K562 (cell line): ENCODE data around the gene HSD3B7. TPM values are rescaled to one million over a fixed set of nuclear protein-coding genes. Genes with fewer than 3 reads are reported as not detected.

Source experiments
- MAFG ChIP-seq: fragments of 450-650 bp; conservative IDR thresholded peaks from 2 replicates; pipeline ENCODE4 v1.6.1; 2016; ENCODE audit warnings: missing genetic modification characterization, missing compliant biosample characterization
- RBFOX2 ChIP-seq: fragments of 200-400 bp; formaldehyde crosslinking; IDR thresholded peaks from 2 replicates; pipeline ENCODE4 v1.6.1; 2017; ENCODE audit warnings: low read depth, mild to moderate bottlenecking, low read length, moderate library complexity
- SP2 ChIP-seq: IDR thresholded peaks from 2 replicates; pipeline ENCODE4 v1.6.1; 2011; ENCODE audit warnings: mild to moderate bottlenecking, low read depth, low read length, moderate library complexity; ENCODE audit not compliant: poor library complexity, severe bottlenecking; ENCODE audit errors: extremely low read depth
- SRSF3 ChIP-seq: fragments of 200-400 bp; formaldehyde crosslinking; IDR thresholded peaks from 2 replicates; pipeline ENCODE4 v1.6.1; 2016; ENCODE audit warnings: mild to moderate bottlenecking, low read length, moderate library complexity; ENCODE audit not compliant: insufficient read depth
- ZKSCAN3 ChIP-seq: fragments of 250-450 bp; sonication (Bioruptor Pico); IDR thresholded peaks from 2 replicates; pipeline ENCODE4 v1.4.0; 2020
- ZNF668 ChIP-seq: fragments of 250-450 bp; sonication (Bioruptor Pico); IDR thresholded peaks from 2 replicates; pipeline ENCODE4 v1.8.0; 2022; ENCODE audit warnings: mild to moderate bottlenecking, inconsistent platforms
- polyA plus RNA-seq, 8 experiments: library from polyadenylated mRNA; depleted of rRNA in 4 of 8; stranded (reverse) in 5 of 8; unstranded in 3 of 8; fragments of >200 nt; fragmentation: Nextera tagmentation in 2 of 8; fragmentation: Illumina TruSeq in 1 of 8; extraction: Ambion mirVana in 2 of 8; extraction: Trizol in 1 of 8; gene quantifications; 2 replicates each; pipeline versions ENCODE4 v1.2.1 to v1.2.3, GENCODE V29; 2011 to 2014; ENCODE audit warnings: inconsistent platforms in 1 of 8, missing spikeins in 1 of 8
- total RNA-seq, 7 experiments: library from RNA; depleted of rRNA in 6 of 7; stranded (reverse); fragments of >200 nt in 6 of 7; fragmentation: Illumina TruSeq in 2 of 7; extraction: Trizol in 2 of 7; gene quantifications; 2 replicates each; pipeline versions ENCODE4 v1.2.1 to v1.2.3, GENCODE V29; 2011 to 2021; ENCODE audit warnings: low replicate concordance in 1 of 7
- TF ChIP-seq, protein P1 (sequence below): fragments of 200-600 bp; sonication (generic); IDR thresholded peaks from one replicate; pipeline ENCODE4 v1.6.1; 2012; ENCODE audit warnings: mild to moderate bottlenecking, low read depth, low read length, inconsistent platforms
- TF ChIP-seq, protein P2 (sequence below): fragments of 250-450 bp; sonication (Bioruptor Pico); IDR thresholded peaks from 2 replicates; pipeline ENCODE4 v1.4.0; 2020
- TF ChIP-seq, protein P3 (sequence below): fragments of 250-450 bp; sonication (Bioruptor Pico); IDR thresholded peaks from 2 replicates; pipeline ENCODE4 v1.8.0; 2021; ENCODE audit warnings: borderline replicate concordance, mild to moderate bottlenecking, moderate library complexity; ENCODE audit not compliant: poor library complexity, severe bottlenecking

The HSD3B7 gene
- total and polyA plus RNA-seq, 9 of the 15 experiments (the other 6 are each of a cell fraction or from before 2014, with no cell fraction given), result 5.4 to 49.1 (median 23.0) TPM

GRCh38 chr16:30957456-30958174 lies 27.4 kb upstream of the HSD3B7 start, which contains the start of gene SETD1A (continued):
- TF ChIP-seq, protein P1, sequence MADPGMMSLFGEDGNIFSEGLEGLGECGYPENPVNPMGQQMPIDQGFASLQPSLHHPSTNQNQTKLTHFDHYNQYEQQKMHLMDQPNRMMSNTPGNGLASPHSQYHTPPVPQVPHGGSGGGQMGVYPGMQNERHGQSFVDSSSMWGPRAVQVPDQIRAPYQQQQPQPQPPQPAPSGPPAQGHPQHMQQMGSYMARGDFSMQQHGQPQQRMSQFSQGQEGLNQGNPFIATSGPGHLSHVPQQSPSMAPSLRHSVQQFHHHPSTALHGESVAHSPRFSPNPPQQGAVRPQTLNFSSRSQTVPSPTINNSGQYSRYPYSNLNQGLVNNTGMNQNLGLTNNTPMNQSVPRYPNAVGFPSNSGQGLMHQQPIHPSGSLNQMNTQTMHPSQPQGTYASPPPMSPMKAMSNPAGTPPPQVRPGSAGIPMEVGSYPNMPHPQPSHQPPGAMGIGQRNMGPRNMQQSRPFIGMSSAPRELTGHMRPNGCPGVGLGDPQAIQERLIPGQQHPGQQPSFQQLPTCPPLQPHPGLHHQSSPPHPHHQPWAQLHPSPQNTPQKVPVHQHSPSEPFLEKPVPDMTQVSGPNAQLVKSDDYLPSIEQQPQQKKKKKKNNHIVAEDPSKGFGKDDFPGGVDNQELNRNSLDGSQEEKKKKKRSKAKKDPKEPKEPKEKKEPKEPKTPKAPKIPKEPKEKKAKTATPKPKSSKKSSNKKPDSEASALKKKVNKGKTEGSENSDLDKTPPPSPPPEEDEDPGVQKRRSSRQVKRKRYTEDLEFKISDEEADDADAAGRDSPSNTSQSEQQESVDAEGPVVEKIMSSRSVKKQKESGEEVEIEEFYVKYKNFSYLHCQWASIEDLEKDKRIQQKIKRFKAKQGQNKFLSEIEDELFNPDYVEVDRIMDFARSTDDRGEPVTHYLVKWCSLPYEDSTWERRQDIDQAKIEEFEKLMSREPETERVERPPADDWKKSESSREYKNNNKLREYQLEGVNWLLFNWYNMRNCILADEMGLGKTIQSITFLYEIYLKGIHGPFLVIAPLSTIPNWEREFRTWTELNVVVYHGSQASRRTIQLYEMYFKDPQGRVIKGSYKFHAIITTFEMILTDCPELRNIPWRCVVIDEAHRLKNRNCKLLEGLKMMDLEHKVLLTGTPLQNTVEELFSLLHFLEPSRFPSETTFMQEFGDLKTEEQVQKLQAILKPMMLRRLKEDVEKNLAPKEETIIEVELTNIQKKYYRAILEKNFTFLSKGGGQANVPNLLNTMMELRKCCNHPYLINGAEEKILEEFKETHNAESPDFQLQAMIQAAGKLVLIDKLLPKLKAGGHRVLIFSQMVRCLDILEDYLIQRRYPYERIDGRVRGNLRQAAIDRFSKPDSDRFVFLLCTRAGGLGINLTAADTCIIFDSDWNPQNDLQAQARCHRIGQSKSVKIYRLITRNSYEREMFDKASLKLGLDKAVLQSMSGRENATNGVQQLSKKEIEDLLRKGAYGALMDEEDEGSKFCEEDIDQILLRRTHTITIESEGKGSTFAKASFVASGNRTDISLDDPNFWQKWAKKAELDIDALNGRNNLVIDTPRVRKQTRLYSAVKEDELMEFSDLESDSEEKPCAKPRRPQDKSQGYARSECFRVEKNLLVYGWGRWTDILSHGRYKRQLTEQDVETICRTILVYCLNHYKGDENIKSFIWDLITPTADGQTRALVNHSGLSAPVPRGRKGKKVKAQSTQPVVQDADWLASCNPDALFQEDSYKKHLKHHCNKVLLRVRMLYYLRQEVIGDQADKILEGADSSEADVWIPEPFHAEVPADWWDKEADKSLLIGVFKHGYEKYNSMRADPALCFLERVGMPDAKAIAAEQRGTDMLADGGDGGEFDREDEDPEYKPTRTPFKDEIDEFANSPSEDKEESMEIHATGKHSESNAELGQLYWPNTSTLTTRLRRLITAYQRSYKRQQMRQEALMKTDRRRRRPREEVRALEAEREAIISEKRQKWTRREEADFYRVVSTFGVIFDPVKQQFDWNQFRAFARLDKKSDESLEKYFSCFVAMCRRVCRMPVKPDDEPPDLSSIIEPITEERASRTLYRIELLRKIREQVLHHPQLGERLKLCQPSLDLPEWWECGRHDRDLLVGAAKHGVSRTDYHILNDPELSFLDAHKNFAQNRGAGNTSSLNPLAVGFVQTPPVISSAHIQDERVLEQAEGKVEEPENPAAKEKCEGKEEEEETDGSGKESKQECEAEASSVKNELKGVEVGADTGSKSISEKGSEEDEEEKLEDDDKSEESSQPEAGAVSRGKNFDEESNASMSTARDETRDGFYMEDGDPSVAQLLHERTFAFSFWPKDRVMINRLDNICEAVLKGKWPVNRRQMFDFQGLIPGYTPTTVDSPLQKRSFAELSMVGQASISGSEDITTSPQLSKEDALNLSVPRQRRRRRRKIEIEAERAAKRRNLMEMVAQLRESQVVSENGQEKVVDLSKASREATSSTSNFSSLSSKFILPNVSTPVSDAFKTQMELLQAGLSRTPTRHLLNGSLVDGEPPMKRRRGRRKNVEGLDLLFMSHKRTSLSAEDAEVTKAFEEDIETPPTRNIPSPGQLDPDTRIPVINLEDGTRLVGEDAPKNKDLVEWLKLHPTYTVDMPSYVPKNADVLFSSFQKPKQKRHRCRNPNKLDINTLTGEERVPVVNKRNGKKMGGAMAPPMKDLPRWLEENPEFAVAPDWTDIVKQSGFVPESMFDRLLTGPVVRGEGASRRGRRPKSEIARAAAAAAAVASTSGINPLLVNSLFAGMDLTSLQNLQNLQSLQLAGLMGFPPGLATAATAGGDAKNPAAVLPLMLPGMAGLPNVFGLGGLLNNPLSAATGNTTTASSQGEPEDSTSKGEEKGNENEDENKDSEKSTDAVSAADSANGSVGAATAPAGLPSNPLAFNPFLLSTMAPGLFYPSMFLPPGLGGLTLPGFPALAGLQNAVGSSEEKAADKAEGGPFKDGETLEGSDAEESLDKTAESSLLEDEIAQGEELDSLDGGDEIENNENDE, result no peak
- TF ChIP-seq RBFOX2 (peak; percentile 86), ZNF668 (CRISPR knock-in tag) (no peak), SP2 (no peak), SRSF3 (no peak), ZKSCAN3 (CRISPR knock-in tag) (no peak), MAFG (tag) (no peak)
- TF ChIP-seq, protein P2, sequence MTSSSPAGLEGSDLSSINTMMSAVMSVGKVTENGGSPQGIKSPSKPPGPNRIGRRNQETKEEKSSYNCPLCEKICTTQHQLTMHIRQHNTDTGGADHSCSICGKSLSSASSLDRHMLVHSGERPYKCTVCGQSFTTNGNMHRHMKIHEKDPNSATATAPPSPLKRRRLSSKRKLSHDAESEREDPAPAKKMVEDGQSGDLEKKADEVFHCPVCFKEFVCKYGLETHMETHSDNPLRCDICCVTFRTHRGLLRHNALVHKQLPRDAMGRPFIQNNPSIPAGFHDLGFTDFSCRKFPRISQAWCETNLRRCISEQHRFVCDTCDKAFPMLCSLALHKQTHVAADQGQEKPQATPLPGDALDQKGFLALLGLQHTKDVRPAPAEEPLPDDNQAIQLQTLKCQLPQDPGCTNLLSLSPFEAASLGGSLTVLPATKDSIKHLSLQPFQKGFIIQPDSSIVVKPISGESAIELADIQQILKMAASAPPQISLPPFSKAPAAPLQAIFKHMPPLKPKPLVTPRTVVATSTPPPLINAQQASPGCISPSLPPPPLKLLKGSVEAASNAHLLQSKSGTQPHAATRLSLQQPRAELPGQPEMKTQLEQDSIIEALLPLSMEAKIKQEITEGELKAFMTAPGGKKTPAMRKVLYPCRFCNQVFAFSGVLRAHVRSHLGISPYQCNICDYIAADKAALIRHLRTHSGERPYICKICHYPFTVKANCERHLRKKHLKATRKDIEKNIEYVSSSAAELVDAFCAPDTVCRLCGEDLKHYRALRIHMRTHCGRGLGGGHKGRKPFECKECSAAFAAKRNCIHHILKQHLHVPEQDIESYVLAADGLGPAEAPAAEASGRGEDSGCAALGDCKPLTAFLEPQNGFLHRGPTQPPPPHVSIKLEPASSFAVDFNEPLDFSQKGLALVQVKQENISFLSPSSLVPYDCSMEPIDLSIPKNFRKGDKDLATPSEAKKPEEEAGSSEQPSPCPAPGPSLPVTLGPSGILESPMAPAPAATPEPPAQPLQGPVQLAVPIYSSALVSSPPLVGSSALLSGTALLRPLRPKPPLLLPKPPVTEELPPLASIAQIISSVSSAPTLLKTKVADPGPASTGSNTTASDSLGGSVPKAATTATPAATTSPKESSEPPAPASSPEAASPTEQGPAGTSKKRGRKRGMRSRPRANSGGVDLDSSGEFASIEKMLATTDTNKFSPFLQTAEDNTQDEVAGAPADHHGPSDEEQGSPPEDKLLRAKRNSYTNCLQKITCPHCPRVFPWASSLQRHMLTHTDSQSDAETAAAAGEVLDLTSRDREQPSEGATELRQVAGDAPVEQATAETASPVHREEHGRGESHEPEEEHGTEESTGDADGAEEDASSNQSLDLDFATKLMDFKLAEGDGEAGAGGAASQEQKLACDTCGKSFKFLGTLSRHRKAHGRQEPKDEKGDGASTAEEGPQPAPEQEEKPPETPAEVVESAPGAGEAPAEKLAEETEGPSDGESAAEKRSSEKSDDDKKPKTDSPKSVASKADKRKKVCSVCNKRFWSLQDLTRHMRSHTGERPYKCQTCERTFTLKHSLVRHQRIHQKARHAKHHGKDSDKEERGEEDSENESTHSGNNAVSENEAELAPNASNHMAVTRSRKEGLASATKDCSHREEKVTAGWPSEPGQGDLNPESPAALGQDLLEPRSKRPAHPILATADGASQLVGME (CRISPR knock-in tag), result no peak
- TF ChIP-seq, protein P3, sequence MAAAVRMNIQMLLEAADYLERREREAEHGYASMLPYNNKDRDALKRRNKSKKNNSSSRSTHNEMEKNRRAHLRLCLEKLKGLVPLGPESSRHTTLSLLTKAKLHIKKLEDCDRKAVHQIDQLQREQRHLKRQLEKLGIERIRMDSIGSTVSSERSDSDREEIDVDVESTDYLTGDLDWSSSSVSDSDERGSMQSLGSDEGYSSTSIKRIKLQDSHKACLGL (CRISPR knock-in tag), result peak; percentile 11
